IMR-90 (cell line): ENCODE measurements around the gene DNAJA1. TPM values are rescaled to one million over a fixed set of nuclear protein-coding genes. Genes with fewer than 3 reads are reported as not detected.

Experiments
- ATAC-seq: fragments of 200-7000 bp; cut with Tn5 transposase; 2 replicates; pipeline ENCODE4 v1.9.1; 2020; ENCODE audit warnings: low read depth, mild to moderate bottlenecking, moderate library complexity
- BruUV-seq: library from RNA; stranded (reverse); fragments of 400-500 nt; replicated peaks from 2 replicates; lab custom pipeline; 2021; lab: Mats Ljungman, UMichigan
- CTCF ChIA-PET: fragments of 300-600 bp; formaldehyde crosslinking; extraction: SDS; loops from one replicate; lab custom pipeline; 2021; ENCODE audit warnings: antibody characterized with exemption; lab: Yijun Ruan, JAX
- POLR2A ChIA-PET: fragments of 300-600 bp; sonication (Branson Sonifier 250); formaldehyde crosslinking; loops from one replicate; lab custom pipeline; 2022; ENCODE audit warnings: antibody characterized with exemption; ENCODE audit not compliant: unreplicated experiment; lab: Charles Lee
- DNase-seq: peaks from one replicate; pipeline ENCODE4 v3.0.0; 2013
- H2AFZ ChIP-seq: replicated peaks from 2 replicates; pipeline ENCODE3; 2013; ENCODE audit warnings: low read length, mild to moderate bottlenecking; ENCODE audit not compliant: poor library complexity
- H2AK5ac ChIP-seq: 2 replicates; pipeline ENCODE4 v1.6.1; 2013; ENCODE audit warnings: low read depth, low read length, inconsistent platforms
- H2AK9ac ChIP-seq: replicated peaks from 2 replicates; pipeline ENCODE3; 2013; ENCODE audit warnings: mild to moderate bottlenecking, low read depth, low read length, moderate library complexity; ENCODE audit not compliant: poor library complexity
- H2BK120ac ChIP-seq: 2 replicates; pipeline ENCODE4 v1.6.1; 2013; ENCODE audit warnings: low read depth, low read length, inconsistent platforms
- H2BK15ac ChIP-seq: 3 replicates; pipeline ENCODE4 v1.6.1; 2013; ENCODE audit warnings: low read depth, low read length, inconsistent platforms
- H2BK20ac ChIP-seq: 2 replicates; pipeline ENCODE4 v1.6.1; 2013; ENCODE audit warnings: low read depth, mild to moderate bottlenecking, inconsistent platforms, low read length, moderate library complexity
- H2BK5ac ChIP-seq: 2 replicates; pipeline ENCODE4 v1.6.1; 2013; ENCODE audit warnings: mild to moderate bottlenecking, low read depth, low read length, inconsistent platforms; ENCODE audit not compliant: poor library complexity, severe bottlenecking
- H3K14ac ChIP-seq: replicated peaks from 2 replicates; pipeline ENCODE4 v1.6.1; 2013; ENCODE audit warnings: low read depth, low read length, inconsistent platforms
- H3K18ac ChIP-seq: 2 replicates; pipeline ENCODE4 v1.6.1; 2013; ENCODE audit warnings: low read depth, low read length, control low read depth
- H3K23ac ChIP-seq: 2 replicates; pipeline ENCODE4 v1.6.1; 2013; ENCODE audit warnings: low read depth, low read length, inconsistent platforms
- H3K27ac ChIP-seq: 2 replicates; pipeline ENCODE4 v1.5.1; 2013; ENCODE audit warnings: mild to moderate bottlenecking, control low read depth, low read length; ENCODE audit not compliant: insufficient read depth
- H3K27me3 ChIP-seq: 2 replicates; pipeline ENCODE4 v1.6.1; 2013; ENCODE audit warnings: low read length; ENCODE audit not compliant: control insufficient read depth, insufficient read depth
- H3K36me3 ChIP-seq: 2 replicates; pipeline ENCODE4 v1.6.1; 2013; ENCODE audit warnings: low read length, mixed read lengths; ENCODE audit not compliant: control insufficient read depth, insufficient read depth
- H3K4ac ChIP-seq: 2 replicates; pipeline ENCODE4 v1.6.1; 2013; ENCODE audit warnings: low read depth, low read length, inconsistent platforms
- H3K4me1 ChIP-seq: 2 replicates; pipeline ENCODE4 v1.6.1; 2013; ENCODE audit warnings: low read length, mixed read lengths; ENCODE audit not compliant: control insufficient read depth, insufficient read depth
- H3K4me2 ChIP-seq: 2 replicates; pipeline ENCODE4 v1.6.1; 2013; ENCODE audit warnings: low read depth, mild to moderate bottlenecking, control low read depth, low read length, moderate library complexity
- H3K4me3 ChIP-seq: 2 replicates; pipeline ENCODE4 v1.5.1; 2013; ENCODE audit warnings: low read depth, mild to moderate bottlenecking, control low read depth, low read length, moderate library complexity; ENCODE audit not compliant: insufficient read depth
- H3K56ac ChIP-seq: 2 replicates; pipeline ENCODE4 v1.6.1; 2013; ENCODE audit warnings: low read length, inconsistent platforms; ENCODE audit not compliant: insufficient read depth; ENCODE audit errors: extremely low read depth
- H3K79me1 ChIP-seq, 2 experiments: 2 replicates each; pipeline ENCODE4 v1.6.1; 2013; ENCODE audit warnings: low read length in 2 of 2, inconsistent platforms in 1 of 2, low read depth in 1 of 2
- H3K9ac ChIP-seq: 2 replicates; pipeline ENCODE4 v1.6.1; 2013; ENCODE audit warnings: low read depth, low read length, control low read depth
- H3K9me1 ChIP-seq: 2 replicates; pipeline ENCODE4 v1.6.1; 2013; ENCODE audit warnings: low read length, inconsistent platforms; ENCODE audit not compliant: insufficient read depth
- H3K9me3 ChIP-seq: 2 replicates; pipeline ENCODE4 v1.6.1; 2013; ENCODE audit warnings: low read length; ENCODE audit not compliant: control insufficient read depth, insufficient read depth
- H4K20me1 ChIP-seq: 2 replicates; pipeline ENCODE4 v1.6.1; 2013; ENCODE audit warnings: low read length, inconsistent platforms; ENCODE audit not compliant: insufficient read depth
- H4K5ac ChIP-seq: 2 replicates; pipeline ENCODE4 v1.6.1; 2013; ENCODE audit warnings: mild to moderate bottlenecking, low read depth, low read length, control low read depth
- H4K8ac ChIP-seq, 2 experiments: 2 replicates each; pipeline ENCODE4 v1.6.1; 2013; ENCODE audit warnings: low read depth in 2 of 2, low read length in 2 of 2, control low read depth in 1 of 2, inconsistent platforms in 1 of 2
- H4K91ac ChIP-seq: 2 replicates; pipeline ENCODE4 v1.6.1; 2013; ENCODE audit warnings: low read depth, low read length, inconsistent platforms; ENCODE audit not compliant: insufficient read depth
- BHLHE40 ChIP-seq: fragments of 150-350 bp; IDR thresholded peaks from 2 replicates; pipeline ENCODE4 v1.6.1; 2016; ENCODE audit warnings: mild to moderate bottlenecking, low read depth, low read length
- CEBPB ChIP-seq: IDR thresholded peaks from 2 replicates; pipeline ENCODE4 v1.6.1; 2012; ENCODE audit warnings: low read depth, low read length, improper control_type of control experiment
- ELK1 ChIP-seq: fragments of 150-350 bp; IDR thresholded peaks from 2 replicates; pipeline ENCODE4 v1.6.1; 2016; ENCODE audit warnings: low read depth, mild to moderate bottlenecking, low read length, moderate library complexity, borderline replicate concordance
- MAFK ChIP-seq: IDR thresholded peaks from 2 replicates; pipeline ENCODE4 v1.6.1; 2012; ENCODE audit warnings: low read depth, low read length, improper control_type of control experiment
- NFE2L2 ChIP-seq: fragments of 150-350 bp; IDR thresholded peaks from 2 replicates; pipeline ENCODE4 v1.6.1; 2016; ENCODE audit warnings: low read depth, mild to moderate bottlenecking, low read length
- POLR2A ChIP-seq: IDR thresholded peaks from 2 replicates; pipeline ENCODE4 v1.6.1; 2012; ENCODE audit warnings: mild to moderate bottlenecking, low read depth, low read length
- RFX5 ChIP-seq: IDR thresholded peaks from 2 replicates; pipeline ENCODE4 v1.8.0; 2012; ENCODE audit warnings: low read depth, mild to moderate bottlenecking, low read length, moderate library complexity
- SMC3 ChIP-seq: fragments of 150-350 bp; IDR thresholded peaks from 2 replicates; pipeline ENCODE4 v1.6.1; 2016; ENCODE audit warnings: low read depth, mild to moderate bottlenecking, antibody characterized with exemption, low read length, moderate library complexity
- WGBS, 2 experiments: methylation state at CpG; one replicate each; pipeline versions ENCODE4 v1.1.5 to v1.1.7; 2013; ENCODE audit warnings: missing lambda C conversion rate in 2 of 2; ENCODE audit not compliant: insufficient read length in 1 of 2; ENCODE audit errors: extremely low coverage in 2 of 2; 5-methylcytosine and 5-hydroxymethylcytosine counted together
- dilution Hi-C: fragments of 300-500 bp; cut with HindIII; formaldehyde crosslinking; loops from one replicate; pipeline ENCODE4 v1.14.3; 2018; ENCODE audit warnings: low sequenced_read_pairs; ENCODE audit not compliant: unreplicated experiment
- in situ Hi-C: fragments of 300-500 bp; cut with MboI; formaldehyde crosslinking; loops from 3 replicates; pipeline ENCODE4 v1.14.3; 2019; ENCODE audit warnings: low sequenced_read_pairs, inconsistent platforms, mixed read lengths
- intact Hi-C: fragments of 100-400 bp; cut with micrococcal nuclease; formaldehyde crosslinking; loops from 2 replicates; pipeline ENCODE4 v1.10.0; 2022
- polyA plus RNA-seq, 3 experiments: library from polyadenylated mRNA; depleted of rRNA; stranded (reverse); fragments of >200 nt; gene quantifications; 2 replicates each; pipeline ENCODE4 v1.2.3, GENCODE V29; 2012; ENCODE audit warnings: low replicate concordance in 1 of 3
- total RNA-seq: library from RNA; depleted of rRNA; stranded (reverse); fragments of >200 nt; gene quantifications from 2 replicates; pipeline ENCODE4 v1.2.3, GENCODE V29; 2012
- TF ChIP-seq, protein P1 (sequence below): conservative IDR thresholded peaks from 2 replicates; pipeline ENCODE4 v1.5.1; 2012; ENCODE audit warnings: mild to moderate bottlenecking, low read depth, low read length, improper control_type of control experiment

DNAJA1 gene
- total and polyA plus RNA-seq, 2 of the 4 experiments (the other 2 are of a cell fraction) = 59.5 to 118 TPM

GRCh38 chr9:33023661-33024060 is 1.4 kb upstream of the DNAJA1 start:
- POLR2A ChIA-PET = no interaction called here

More at GRCh38 chr9:33023661-33024060, 1.4 kb upstream of the DNAJA1 start:
- H3K18ac ChIP-seq = no peak overlapping the region
- BruUV-seq = TSS peak; percentile 17
- H4K8ac ChIP-seq = peak overlapping the region; percentile 80 to 98; a peak in 1 of 4 replicates
- peak overlapping the region; percentile 86 for H3K14ac ChIP-seq
- H3K27me3 ChIP-seq = no peaks in the 10 kb centered on the region
- dilution Hi-C loops = no loop called here
- intact Hi-C loops = no loop called here
- no peak overlapping the region for H2BK120ac ChIP-seq
- peak overlapping the region; percentile 85; the same call in 1 of the 2 replicates for H3K4ac ChIP-seq
- peak overlapping the region; percentile 94 for H3K4me2 ChIP-seq
- H4K20me1 ChIP-seq = peaks cover 31% of the 10 kb centered on the region
- H3K36me3 ChIP-seq = peaks cover 17% of the 10 kb centered on the region
- peak overlapping the region; percentile 84; the same call in 1 of the 2 replicates for H3K56ac ChIP-seq
- peak overlapping the region; percentile 65 for H2AK5ac ChIP-seq
- in situ Hi-C loops = no loop called here
- peak overlapping the region; percentile 78; the same call in 1 of the 2 replicates for H3K9ac ChIP-seq
- H3K9me1 ChIP-seq = peaks cover 5% of the 10 kb centered on the region
- DNase-seq (no peak), ATAC-seq (no peak)
- CTCF ChIA-PET = no interaction called here
- H2AFZ ChIP-seq = no peak overlapping the region
- no peaks in the 10 kb centered on the region for H3K9me3 ChIP-seq
- H3K23ac ChIP-seq = peak overlapping the region; percentile 72; the same call in 1 of the 2 replicates
- peak overlapping the region; percentile 73; the same call in 1 of the 2 replicates for H4K91ac ChIP-seq
- 100% methylated on average over 1 of the region's 4 CpGs; no CpG with 5 or more reads in 1 of the 2 experiments for whole genome bisulfite sequencing, 2 experiments
- H2AK9ac ChIP-seq = no peak overlapping the region
- no peak overlapping the region for H2BK15ac ChIP-seq
- no peak overlapping the region for H2BK20ac ChIP-seq
- peaks cover 8% of the 10 kb centered on the region for H3K4me1 ChIP-seq
- H2BK5ac ChIP-seq = no peak overlapping the region
- H3K79me1 ChIP-seq = peaks cover 24 to 46% of the 10 kb centered on the region in 2 experiments
- TF ChIP-seq, protein P1, sequence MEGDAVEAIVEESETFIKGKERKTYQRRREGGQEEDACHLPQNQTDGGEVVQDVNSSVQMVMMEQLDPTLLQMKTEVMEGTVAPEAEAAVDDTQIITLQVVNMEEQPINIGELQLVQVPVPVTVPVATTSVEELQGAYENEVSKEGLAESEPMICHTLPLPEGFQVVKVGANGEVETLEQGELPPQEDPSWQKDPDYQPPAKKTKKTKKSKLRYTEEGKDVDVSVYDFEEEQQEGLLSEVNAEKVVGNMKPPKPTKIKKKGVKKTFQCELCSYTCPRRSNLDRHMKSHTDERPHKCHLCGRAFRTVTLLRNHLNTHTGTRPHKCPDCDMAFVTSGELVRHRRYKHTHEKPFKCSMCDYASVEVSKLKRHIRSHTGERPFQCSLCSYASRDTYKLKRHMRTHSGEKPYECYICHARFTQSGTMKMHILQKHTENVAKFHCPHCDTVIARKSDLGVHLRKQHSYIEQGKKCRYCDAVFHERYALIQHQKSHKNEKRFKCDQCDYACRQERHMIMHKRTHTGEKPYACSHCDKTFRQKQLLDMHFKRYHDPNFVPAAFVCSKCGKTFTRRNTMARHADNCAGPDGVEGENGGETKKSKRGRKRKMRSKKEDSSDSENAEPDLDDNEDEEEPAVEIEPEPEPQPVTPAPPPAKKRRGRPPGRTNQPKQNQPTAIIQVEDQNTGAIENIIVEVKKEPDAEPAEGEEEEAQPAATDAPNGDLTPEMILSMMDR = no peak
- TF ChIP-seq NFE2L2 = no peak
- no peak for TF ChIP-seq ELK1
- no peak for TF ChIP-seq RFX5
- TF ChIP-seq MAFK = no peak
- TF ChIP-seq SMC3 = no peak
- no peak for TF ChIP-seq POLR2A
- no peak for TF ChIP-seq BHLHE40
- TF ChIP-seq CEBPB = no peak
- H4K5ac ChIP-seq = no peak overlapping the region; the same call in 1 of the 2 replicates
- no peak overlapping the region for H3K27ac ChIP-seq
- peak overlapping the region; percentile 90; the same call in 1 of the 2 replicates for H3K4me3 ChIP-seq
